Measurements from ENCODE around the gene PTPRG. TPM values are rescaled to one million over a fixed set of nuclear protein-coding genes. Genes with fewer than 3 reads are reported as not detected.

The PTPRG gene
- total RNA-seq, 1 experiment from 2014 or later, result 69.3 TPM

- peaks cover 0 to 2% (median 0%) of the 10 kb centered on the region in 3 experiments; a peak in 1 of 7 replicates for H3K36me3 Mint-ChIP-seq (ENCODE audit: insufficient read depth in 1 of 3, low read depth in 3 of 3)
- no peak for TF ChIP-seq CTCF (conservative IDR thresholded peaks at IDR 0.05)
- no peak overlapping the region for H3K4ac ChIP-seq (ENCODE audit: low read depth, low read length)
- no peak for DNase-seq
- H2BK120ac ChIP-seq (ENCODE audit: low read depth, low read length, poor library complexity, severe bottlenecking), result no peak overlapping the region
- no peak overlapping the region for H2BK12ac ChIP-seq (ENCODE audit: insufficient read length, low read depth, low read length)
- H3K23ac ChIP-seq (ENCODE audit: insufficient read length, low read depth, low read length), result no peak overlapping the region
- H3K23me2 ChIP-seq (ENCODE audit: insufficient read length, low read depth, low read length, poor library complexity, severe bottlenecking), result no peaks in the 10 kb centered on the region
- no peak overlapping the region for H2AK5ac ChIP-seq (ENCODE audit: insufficient read length, low read length)
- H3K18ac ChIP-seq (ENCODE audit: insufficient read length, low read depth, low read length), result no peak overlapping the region
- H3T11ph ChIP-seq (ENCODE audit: low read length), result no peak overlapping the region
- H3K14ac ChIP-seq (ENCODE audit: insufficient read depth, low read length), result no peak overlapping the region
- H3K27ac ChIP-seq (ENCODE audit: insufficient read length, low read depth, low read length), result no peak overlapping the region
- no peak overlapping the region for H2BK20ac ChIP-seq (ENCODE audit: low read depth, low read length, poor library complexity, severe bottlenecking)
- H3K79me2 ChIP-seq (ENCODE audit: insufficient read depth, low read length), result no peaks in the 10 kb centered on the region
- no peak overlapping the region for H2BK5ac ChIP-seq (ENCODE audit: insufficient read length, low read length)
- WGBS (ENCODE audit: extremely low coverage, insufficient read length, low lambda C conversion rate), result no CpG with 5 or more reads among the region's 4 CpGs
- H3K27me3 Mint-ChIP-seq (ENCODE audit: low read depth), result no peaks in the 10 kb centered on the region
- no peaks in the 10 kb centered on the region for H3K27me3 ChIP-seq (ENCODE audit: insufficient read depth, low read length)
- H4K91ac ChIP-seq (ENCODE audit: insufficient read length, low read depth, low read length), result no peak overlapping the region
- H3K4me3 Mint-ChIP-seq, result no peak overlapping the region
- no peak overlapping the region for H2AFZ ChIP-seq (ENCODE audit: low read length)
- H3K9me3 ChIP-seq (ENCODE audit: control insufficient read depth, low read depth, low read length), result no peaks in the 10 kb centered on the region
- H4K20me1 ChIP-seq (ENCODE audit: control insufficient read depth, insufficient read depth, insufficient read length), result no peaks in the 10 kb centered on the region
- H3K4me1 ChIP-seq (ENCODE audit: insufficient read depth, low read length), result peaks cover 3% of the 10 kb centered on the region; the same call in 1 of the 2 replicates
- no peak overlapping the region for H3K9ac ChIP-seq (ENCODE audit: extremely low read depth, insufficient read length, low read length)
- no peaks in the 10 kb centered on the region for H3K9me3 Mint-ChIP-seq
- H2BK15ac ChIP-seq (ENCODE audit: low read depth, low read length), result no peak overlapping the region
- H3K27ac Mint-ChIP-seq, result no peak overlapping the region; a peak in 1 of 7 replicates
- H3K56ac ChIP-seq (ENCODE audit: insufficient read length, low read depth, low read length), result no peak overlapping the region
- no peak overlapping the region for H4K8ac ChIP-seq (replicated peaks; ENCODE audit: insufficient read length, low read depth, low read length)
- no peaks in the 10 kb centered on the region for H3K79me1 ChIP-seq (ENCODE audit: insufficient read depth, low read depth, low read length, poor library complexity, severe bottlenecking)
- H3K4me2 ChIP-seq (ENCODE audit: insufficient read depth, insufficient read length, low read length), result no peak overlapping the region
- H4K5ac ChIP-seq (ENCODE audit: insufficient read length, low read depth, low read length), result no peak overlapping the region
- peaks cover 35 to 40% of the 10 kb centered on the region in 2 experiments for H3K4me1 Mint-ChIP-seq
Measured at GRCh38 chr3:62041681-62042080, 480.3 kb downstream of the PTPRG start.
